VCaP (cell line): ENCODE data around the gene STX10.

Source experiments
- H3K27ac ChIP-seq: fragments of 450-650 bp; 2 replicates; pipeline ENCODE4 v1.5.1; 2017
- CTCF ChIP-seq: fragments of 450-650 bp; conservative IDR thresholded peaks from 2 replicates; pipeline ENCODE4 v1.5.1; 2017; ENCODE audit warnings: mild to moderate bottlenecking, moderate library complexity

The STX10 gene

GRCh38 chr19:13104848-13105711 is 45.1 kb downstream of the STX10 start:
- TF ChIP-seq CTCF = 0 out of 2 replicates have a peak, but pooled peaks have one; percentile 4
- no peak overlapping the region for H3K27ac ChIP-seq

GRCh38 chr19:13104360-13104847 is 45.8 kb downstream of the STX10 start:
- H3K27ac ChIP-seq = no peak overlapping the region
- TF ChIP-seq CTCF = peak; percentile 55

- TF ChIP-seq CTCF = no peak
- peak overlapping the region; percentile 78; the same call in 1 of the 2 replicates for H3K27ac ChIP-seq
These were observed 46.4 kb downstream of the STX10 start for GRCh38 chr19:13103581-13104359.

- peak within 1 kb of the TSS; percentile 78 for H3K27ac ChIP-seq
- TF ChIP-seq CTCF = no peak
These were observed 47.3 kb downstream of the STX10 start, which contains the start of gene LYL1 for GRCh38 chr19:13102666-13103580. Gene LYL1 (minus strand): TSS chr19:13102858. CDS start chr19:13101171, 1,687 bp downstream.

GRCh38 chr19:13102416-13102665 is 47.8 kb downstream of the STX10 start:
- no peak for TF ChIP-seq CTCF
- peak overlapping the region; percentile 78 for H3K27ac ChIP-seq

- TF ChIP-seq CTCF = no peak
- H3K27ac ChIP-seq = peak overlapping the region; percentile 78
These were observed 48.4 kb downstream of the STX10 start for GRCh38 chr19:13101590-13102415.
